B cell (primary cell): Measurements from ENCODE around the gene CHST2. TPM values are rescaled to one million over a fixed set of nuclear protein-coding genes. Genes with fewer than 3 reads are reported as not detected.

Source experiments
- ATAC-seq: fragments of 200-7000 bp; cut with Tn5 transposase; one replicate; pipeline ENCODE4 v1.10.0; 2021; ENCODE audit warnings: low read depth, mild to moderate bottlenecking, moderate number of reproducible peaks, moderate library complexity
- CTCF ChIA-PET: fragments of 350-600 bp; sonication (Branson Sonifier 250); formaldehyde crosslinking; loops from one replicate; lab custom pipeline; 2021; ENCODE audit warnings: antibody characterized with exemption, inconsistent platforms; lab: Charles Lee
- POLR2A ChIA-PET: fragments of 350-600 bp; sonication (Branson Sonifier 250); formaldehyde crosslinking; loops from one replicate; lab custom pipeline; 2021; ENCODE audit warnings: antibody characterized with exemption; lab: Charles Lee
- DNase-seq: peaks from one replicate; pipeline ENCODE4 v3.0.0; 2013
- H2AFZ ChIP-seq: 2 replicates; pipeline ENCODE4 v1.6.1; 2012; ENCODE audit warnings: mild to moderate bottlenecking, low read depth, low read length; ENCODE audit not compliant: insufficient read depth, poor library complexity, severe bottlenecking
- H3K27ac ChIP-seq, 2 donors: 1 replicate in 1 of 2; 2 replicates in 1 of 2; pipeline ENCODE4 v1.5.1; 2012 to 2013; ENCODE audit warnings: low read length in 2 of 2, mild to moderate bottlenecking in 2 of 2, moderate library complexity in 1 of 2
- H3K27me3 ChIP-seq, 4 experiments: fragments of 200-600 bp in 1 of 4; sonication (generic) in 1 of 4; replicated peaks in 1 of 4; 1 replicate in 2 of 4; 2 replicates in 2 of 4; pipeline versions ENCODE4 v1.6.1 to v1.7.0; 2013 to 2016; ENCODE audit warnings: low read length in 3 of 4, mild to moderate bottlenecking in 2 of 4, mixed read lengths in 1 of 4, moderate library complexity in 1 of 4; ENCODE audit not compliant: insufficient read depth in 4 of 4, control insufficient read depth in 3 of 4; ENCODE audit errors: control extremely low read depth in 1 of 4
- H3K36me3 ChIP-seq, 2 experiments: replicated peaks in 1 of 2; 1 replicate in 1 of 2; 2 replicates in 1 of 2; pipeline versions ENCODE4 v1.6.1 to v1.7.1; 2013; ENCODE audit warnings: low read length in 1 of 2; ENCODE audit not compliant: insufficient read depth in 2 of 2, control insufficient read depth in 1 of 2; ENCODE audit errors: control extremely low read depth in 1 of 2, extremely low read depth in 1 of 2
- H3K4me1 ChIP-seq, 2 donors: fragments of 200-600 bp in 1 of 2; sonication (generic) in 1 of 2; 1 replicate in 1 of 2; 2 replicates in 1 of 2; pipeline versions ENCODE4 v1.5.1 to v1.6.1; 2013 to 2017; ENCODE audit warnings: low read length in 2 of 2; ENCODE audit not compliant: control insufficient read depth in 2 of 2, insufficient read depth in 2 of 2
- H3K4me2 ChIP-seq: replicated peaks from 2 replicates; pipeline ENCODE3; 2012; ENCODE audit warnings: mild to moderate bottlenecking, low read depth, low read length; ENCODE audit not compliant: poor library complexity, severe bottlenecking
- H3K4me3 ChIP-seq, 5 experiments: fragments of 200-600 bp in 1 of 5; sonication (generic) in 1 of 5; 1 replicate in 3 of 5; 2 replicates in 2 of 5; pipeline versions ENCODE4 v1.5.1 to v1.7.0; 2011 to 2016; ENCODE audit warnings: low read length in 4 of 5, mild to moderate bottlenecking in 4 of 5, low read depth in 2 of 5, control low read depth in 1 of 5, moderate library complexity in 1 of 5; ENCODE audit not compliant: insufficient read depth in 1 of 5; ENCODE audit errors: control extremely low read depth in 1 of 5, extremely low read depth in 1 of 5
- H3K79me2 ChIP-seq: fragments of 200-600 bp; sonication (generic); one replicate; pipeline ENCODE4 v1.6.0; 2016; ENCODE audit warnings: low read length; ENCODE audit not compliant: control insufficient read depth, insufficient read depth
- H3K9ac ChIP-seq: fragments of 200-600 bp; sonication (generic); 2 replicates; pipeline ENCODE4 v1.6.1; 2017; ENCODE audit warnings: mild to moderate bottlenecking, low read length, moderate library complexity
- H3K9me3 ChIP-seq, 3 donors: one replicate each; pipeline versions ENCODE4 v1.6.1 to v1.7.1; 2013; ENCODE audit warnings: low read length in 2 of 3; ENCODE audit not compliant: control insufficient read depth in 2 of 3, insufficient read depth in 1 of 3; ENCODE audit errors: control extremely low read depth in 1 of 3
- H4K20me1 ChIP-seq: 2 replicates; pipeline ENCODE4 v1.6.0; 2012; ENCODE audit warnings: mild to moderate bottlenecking, low read length; ENCODE audit not compliant: insufficient read depth, control insufficient read depth, poor library complexity, severe bottlenecking
- H3K27ac Mint-ChIP-seq: one replicate; pipeline ENCODE4 v1.8.0; 2021; ENCODE audit warnings: mixed read lengths
- H3K27me3 Mint-ChIP-seq: one replicate; pipeline ENCODE4 v1.8.0; 2021; ENCODE audit warnings: mixed read lengths
- H3K4me1 Mint-ChIP-seq: one replicate; pipeline ENCODE4 v1.8.0; 2021; ENCODE audit warnings: mixed read lengths
- H3K4me3 Mint-ChIP-seq: one replicate; pipeline ENCODE4 v1.8.0; 2021; ENCODE audit warnings: mixed read lengths
- H3K9me3 Mint-ChIP-seq: one replicate; pipeline ENCODE4 v1.8.0; 2022; ENCODE audit warnings: mixed read lengths; ENCODE audit not compliant: insufficient read depth
- EZH2 ChIP-seq: IDR thresholded peaks from 2 replicates; pipeline ENCODE4 v1.6.1; 2012; ENCODE audit warnings: borderline replicate concordance, low read depth, mild to moderate bottlenecking, moderate library complexity, low read length; ENCODE audit not compliant: insufficient read depth, poor library complexity, severe bottlenecking
- WGBS: methylation state at CpG from one replicate; pipeline ENCODE4 v1.1.5; 2013; ENCODE audit warnings: missing lambda C conversion rate; ENCODE audit not compliant: insufficient coverage; 5-methylcytosine and 5-hydroxymethylcytosine counted together
- intact Hi-C: fragments of 100-400 bp; cut with micrococcal nuclease; formaldehyde crosslinking; loops from one replicate; pipeline ENCODE4 v1.10.0; 2022
- polyA plus RNA-seq: library from polyadenylated mRNA; depleted of rRNA; stranded (reverse); fragments of >200 nt; gene quantifications from 2 replicates; pipeline ENCODE4 v1.2.3, GENCODE V29; 2012
- total RNA-seq, 2 donors: library from RNA; stranded (reverse); fragments of 120-200 nt in 1 of 2; gene quantifications; 1 replicate in 1 of 2; 2 replicates in 1 of 2; pipeline versions ENCODE4 v1.2.3 to v1.2.4, GENCODE V29; 2013 to 2022
- TF ChIP-seq, protein P1 (sequence below): fragments of 200-600 bp; IDR thresholded peaks from one replicate; pipeline ENCODE4 v1.8.0; 2022; ENCODE audit warnings: antibody characterized with exemption, mild to moderate bottlenecking

Gene CHST2
- total and polyA plus RNA-seq, 2 donors (not counting 1 experiment from before 2014, with no cell fraction given) = 5.2 to 25.0 TPM

DNA sequence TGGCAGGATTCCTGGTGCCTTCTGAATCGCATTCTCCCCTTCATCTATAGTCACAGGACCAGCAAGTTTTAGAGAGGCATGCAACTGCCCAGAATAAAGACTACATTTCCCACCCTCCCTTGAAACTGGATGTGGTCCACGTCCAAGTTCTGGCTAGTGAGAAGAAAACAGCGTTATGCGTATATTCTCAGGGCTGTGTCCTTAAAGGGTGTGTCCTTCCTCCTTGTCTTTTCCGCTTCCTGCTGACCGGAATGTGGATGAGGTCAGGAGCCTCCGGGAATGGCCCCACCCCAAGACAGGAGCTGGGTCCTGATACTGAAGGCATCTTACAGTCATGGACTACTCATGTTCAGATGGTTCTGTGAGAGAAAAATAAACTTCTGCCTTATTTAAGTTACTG, 20.2 kb downstream of the CHST2 start:
- no peak overlapping the region for H3K27ac Mint-ChIP-seq
- H2AFZ ChIP-seq = no peak overlapping the region
- no peak overlapping the region for H3K4me3 Mint-ChIP-seq
- no peaks in the 10 kb centered on the region for H3K27me3 ChIP-seq
- no peaks in the 10 kb centered on the region for H3K9me3 Mint-ChIP-seq
- no peak overlapping the region for H3K4me2 ChIP-seq
- H3K79me2 ChIP-seq = no peaks in the 10 kb centered on the region
- TF ChIP-seq, protein P1, sequence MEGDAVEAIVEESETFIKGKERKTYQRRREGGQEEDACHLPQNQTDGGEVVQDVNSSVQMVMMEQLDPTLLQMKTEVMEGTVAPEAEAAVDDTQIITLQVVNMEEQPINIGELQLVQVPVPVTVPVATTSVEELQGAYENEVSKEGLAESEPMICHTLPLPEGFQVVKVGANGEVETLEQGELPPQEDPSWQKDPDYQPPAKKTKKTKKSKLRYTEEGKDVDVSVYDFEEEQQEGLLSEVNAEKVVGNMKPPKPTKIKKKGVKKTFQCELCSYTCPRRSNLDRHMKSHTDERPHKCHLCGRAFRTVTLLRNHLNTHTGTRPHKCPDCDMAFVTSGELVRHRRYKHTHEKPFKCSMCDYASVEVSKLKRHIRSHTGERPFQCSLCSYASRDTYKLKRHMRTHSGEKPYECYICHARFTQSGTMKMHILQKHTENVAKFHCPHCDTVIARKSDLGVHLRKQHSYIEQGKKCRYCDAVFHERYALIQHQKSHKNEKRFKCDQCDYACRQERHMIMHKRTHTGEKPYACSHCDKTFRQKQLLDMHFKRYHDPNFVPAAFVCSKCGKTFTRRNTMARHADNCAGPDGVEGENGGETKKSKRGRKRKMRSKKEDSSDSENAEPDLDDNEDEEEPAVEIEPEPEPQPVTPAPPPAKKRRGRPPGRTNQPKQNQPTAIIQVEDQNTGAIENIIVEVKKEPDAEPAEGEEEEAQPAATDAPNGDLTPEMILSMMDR = no peak
- no peak for TF ChIP-seq EZH2
- H3K4me1 ChIP-seq = no peaks in the 10 kb centered on the region
- ChIA-PET CTCF (no interaction called here), POLR2A (no interaction called here)
- H3K4me1 Mint-ChIP-seq = no peaks in the 10 kb centered on the region
- no peaks in the 10 kb centered on the region for H3K27me3 Mint-ChIP-seq
- ATAC-seq (no peak), DNase-seq (no peak)
- no peak overlapping the region for H3K27ac ChIP-seq
- no peaks in the 10 kb centered on the region for H3K36me3 ChIP-seq
- intact Hi-C loops = no loop called here
- peaks cover 0 to 6% (median 4%) of the 10 kb centered on the region in 3 donors for H3K9me3 ChIP-seq
- 100% methylated on average over 3 of the region's 7 CpGs for WGBS
- no peaks in the 10 kb centered on the region for H4K20me1 ChIP-seq
- no peak overlapping the region for H3K4me3 ChIP-seq
- no peak overlapping the region for H3K9ac ChIP-seq

DNA sequence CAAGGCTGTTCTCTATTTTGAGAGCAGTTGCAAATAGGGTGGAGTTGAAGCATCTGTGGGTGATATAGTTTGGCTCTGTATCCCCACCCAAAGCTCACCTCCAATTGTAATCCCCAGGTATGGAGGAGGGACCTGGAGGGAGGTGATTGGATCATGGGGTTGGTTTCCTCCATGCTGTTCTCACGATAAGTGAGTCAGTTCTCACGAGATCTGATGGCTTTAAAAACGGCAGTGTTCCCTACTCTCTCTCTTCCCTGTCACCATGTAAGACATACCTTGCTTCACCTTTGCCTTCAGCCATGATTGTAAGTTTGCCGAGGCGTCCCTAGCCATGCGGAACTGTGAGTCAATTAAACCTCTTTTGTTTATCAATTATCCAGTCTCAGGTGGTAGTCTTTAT, 21.0 kb downstream of the CHST2 start:
- no peak overlapping the region for H3K9ac ChIP-seq
- no CpG with 5 or more reads among the region's 6 CpGs for WGBS
- Mint-ChIP-seq H3K27me3 (peaks cover under 1% of the 10 kb centered on the region), H3K4me1 (no peaks in the 10 kb centered on the region), H3K27ac (no peak overlapping the region), H3K4me3 (no peak overlapping the region), H3K9me3 (no peaks in the 10 kb centered on the region)
- H3K27ac ChIP-seq = no peak overlapping the region
- H3K4me2 ChIP-seq = no peak overlapping the region
- no peak for DNase-seq
- ChIA-PET CTCF (no interaction called here), POLR2A (no interaction called here)
- H2AFZ ChIP-seq = no peak overlapping the region
- H3K9me3 ChIP-seq = peaks cover 0 to 6% (median 4%) of the 10 kb centered on the region in 3 donors
- intact Hi-C loops = no loop called here
- no peak overlapping the region for H3K4me3 ChIP-seq
- H3K36me3 ChIP-seq = no peaks in the 10 kb centered on the region
- TF ChIP-seq, protein P1 = no peak
- no peak for TF ChIP-seq EZH2
- H3K79me2 ChIP-seq = no peaks in the 10 kb centered on the region
- no peaks in the 10 kb centered on the region for H4K20me1 ChIP-seq
- ATAC-seq = no peak
- H3K4me1 ChIP-seq = no peaks in the 10 kb centered on the region
- H3K27me3 ChIP-seq = no peaks in the 10 kb centered on the region
